Measurements from ENCODE around the gene CLASP1. TPM values are rescaled to one million over a fixed set of nuclear protein-coding genes. Genes with fewer than 3 reads are reported as not detected.

CLASP1 gene
- total and polyA plus RNA-seq, 2 of the 8 experiments (the other 6 are each of a cell fraction or from before 2014, with no cell fraction given), result 7.3 to 53.9 TPM

DNA sequence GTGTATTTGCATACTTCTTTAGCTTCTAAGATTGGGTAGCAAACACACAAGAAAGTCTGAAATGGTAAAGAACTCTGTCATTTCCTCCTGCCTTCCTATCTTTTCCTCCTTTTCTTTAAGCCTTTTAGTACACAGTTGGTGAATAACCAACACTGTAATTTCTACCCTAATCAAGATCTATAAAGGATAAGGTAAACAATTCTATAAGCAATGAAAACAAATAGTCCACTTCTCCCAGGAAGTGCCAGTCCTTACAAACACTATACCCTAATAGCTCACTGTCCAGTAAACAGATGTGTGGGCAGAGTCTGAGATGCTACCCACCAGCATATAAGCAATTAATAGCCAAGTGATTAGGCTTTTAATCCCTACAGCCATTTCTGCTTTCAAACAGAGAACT is 283.2 kb downstream of the CLASP1 start:
- CTCF ChIA-PET (ENCODE audit: partially characterized antibody), result interaction anchor here (0.8 to 4.5 kb wide), 5 partner anchors 10 to 271 kb away, joined by 3 to 26 read pairs (median 5); no protein-coding TSS in a partner anchor
- H3K23me2 ChIP-seq (ENCODE audit: low read depth, low read length), result no peaks in the 10 kb centered on the region; the same call in 1 of the 2 replicates
- TF ChIP-seq CBX8 (IDR thresholded peaks at IDR 0.05; ENCODE audit: borderline replicate concordance, low read depth, low read length) (no peak), NANOG (IDR thresholded peaks at IDR 0.05; ENCODE audit: insufficient read depth, low read depth, low read length, poor library complexity, severe bottlenecking) (no peak), SP1 (IDR thresholded peaks at IDR 0.05; ENCODE audit: low read depth, low read length) (no peak), SIRT6 (IDR thresholded peaks at IDR 0.05; ENCODE audit: low read length) (no peak), FOSL1 (IDR thresholded peaks at IDR 0.05; ENCODE audit: insufficient read depth, low read depth, low read length) (no peak), PHF8 (conservative IDR thresholded peaks at IDR 0.05; ENCODE audit: low read depth, low read length) (no peak), RXRA (IDR thresholded peaks at IDR 0.05; ENCODE audit: insufficient read depth, low read depth, low read length) (no peak), SAP30 (IDR thresholded peaks at IDR 0.05; ENCODE audit: insufficient read depth, insufficient replicate concordance, low read length) (no peak), CEBPB (IDR thresholded peaks at IDR 0.05; ENCODE audit: low read depth, low read length) (no peak), SUZ12 (IDR thresholded peaks at IDR 0.05; ENCODE audit: low read length) (no peak), CTBP2 (IDR thresholded peaks at IDR 0.05; ENCODE audit: borderline replicate concordance, insufficient read depth, insufficient read length, low read length) (no peak), SIN3A (conservative IDR thresholded peaks at IDR 0.05 in 1 of 2, IDR thresholded peaks at IDR 0.05 in 1 of 2; ENCODE audit: low read depth in 1 of 2, low read length in 2 of 2) (no peak), E2F6 (IDR thresholded peaks at IDR 0.05) (no peak), CBX5 (IDR thresholded peaks at IDR 0.05; ENCODE audit: low read depth, low read length) (no peak)

More for the DNA sequence above, 283.2 kb downstream of the CLASP1 start:
- no peak overlapping the region for H3K4me2 ChIP-seq (ENCODE audit: insufficient read depth in 1 of 2, low read depth in 2 of 2, low read length in 2 of 2)
- no peaks in the 10 kb centered on the region for H3K79me2 ChIP-seq (ENCODE audit: control insufficient read depth in 1 of 2, insufficient read depth in 2 of 2, low read length in 2 of 2)
- no peak overlapping the region for H3K23ac ChIP-seq (ENCODE audit: insufficient read length)
- no peak overlapping the region for H4K5ac ChIP-seq (ENCODE audit: insufficient read length, low read depth, low read length)
- POLR2A ChIA-PET (ENCODE audit: partially characterized antibody), result interaction anchor here (0.8 kb wide), 1 partner anchor 165 kb away, joined by 3 read pairs; the partner anchor contains the start of gene RNU4ATAC
- H2BK12ac ChIP-seq (ENCODE audit: low read depth, low read length), result no peak overlapping the region
- no peaks in the 10 kb centered on the region for H3K27me3 ChIP-seq (replicated peaks in 1 of 4; ENCODE audit: control insufficient read depth in 3 of 4, extremely low read depth in 1 of 4, insufficient read depth in 3 of 4, low read length in 3 of 4)
- no peaks in the 10 kb centered on the region for H3K79me1 ChIP-seq (ENCODE audit: low read depth, low read length)
- H2BK20ac ChIP-seq (ENCODE audit: low read length), result no peak overlapping the region
- H3K27ac ChIP-seq (ENCODE audit: low read depth, low read length), result no peak overlapping the region
- no peak overlapping the region for H4K8ac ChIP-seq (ENCODE audit: extremely low read depth, insufficient read depth, low read length)
- H2BK15ac ChIP-seq (ENCODE audit: low read length), result no peak overlapping the region
- H3K36me3 ChIP-seq (ENCODE audit: control insufficient read depth in 2 of 4, insufficient read depth in 4 of 4, low read length in 3 of 4), result peaks cover 9 to 40% (median 26%) of the 10 kb centered on the region in 4 experiments; a peak in 7 of 8 replicates
- H3K4me3 ChIP-seq (ENCODE audit: extremely low read depth in 1 of 4, insufficient read depth in 2 of 4, low read depth in 3 of 4, low read length in 4 of 4), result no peak overlapping the region
- H2BK120ac ChIP-seq (replicated peaks; ENCODE audit: low read depth, low read length), result no peak overlapping the region
- peaks cover 2 to 3% of the 10 kb centered on the region in 2 experiments for H4K20me1 ChIP-seq (replicated peaks in 1 of 2; ENCODE audit: control insufficient read depth in 1 of 2, insufficient read depth in 2 of 2, low read length in 2 of 2)
- no peak overlapping the region for H3K56ac ChIP-seq (replicated peaks; ENCODE audit: insufficient read length, low read depth, low read length)
- no peak overlapping the region for H3K4ac ChIP-seq (replicated peaks; ENCODE audit: insufficient read length, low read depth, low read length)
- no peaks in the 10 kb centered on the region for H3K4me1 ChIP-seq (replicated peaks in 1 of 4; ENCODE audit: control insufficient read depth in 3 of 4, insufficient read depth in 4 of 4, low read length in 3 of 4)
- no peak overlapping the region for H2AFZ ChIP-seq (ENCODE audit: low read length)
- no peak overlapping the region for H3K9ac ChIP-seq (replicated peaks in 1 of 4; ENCODE audit: extremely low read depth in 1 of 4, low read depth in 3 of 4, low read length in 3 of 4)
- no peak overlapping the region for H3K14ac ChIP-seq (ENCODE audit: insufficient read length)
- H3K9me3 ChIP-seq (ENCODE audit: insufficient read depth in 2 of 2, low read depth in 1 of 2, low read length in 1 of 2), result no peaks in the 10 kb centered on the region
- DNase-seq (ENCODE audit: low read depth in 1 of 2, low spot score in 2 of 2) (no peak), FAIRE-seq (no peak)
- no peak overlapping the region for H2BK5ac ChIP-seq (ENCODE audit: low read depth, low read length)
- no peak overlapping the region for H2AK5ac ChIP-seq (ENCODE audit: low read depth, low read length)
- H4K91ac ChIP-seq (replicated peaks; ENCODE audit: insufficient read length, low read length), result no peak overlapping the region
- H3K18ac ChIP-seq (ENCODE audit: extremely low read depth, low read length), result no peak overlapping the region

Data from H1 (cell line).